ENCODE data around the gene OR51F1. TPM values are rescaled to one million over a fixed set of nuclear protein-coding genes. Genes with fewer than 3 reads are reported as not detected.

The OR51F1 gene
- total and polyA plus RNA-seq, 2 of the 4 experiments (the other 2 are of a cell fraction) = not detected

GRCh38 chr11:4798427-4799183 is 28.9 kb upstream of the OR51F1 start:
- Histone ChIP-seq H3K14ac (replicated peaks; ENCODE audit: low read depth, low read length) (no peak overlapping the region), H2AK9ac (replicated peaks; ENCODE audit: low read depth, low read length, poor library complexity) (no peak overlapping the region), H3K4me2 (ENCODE audit: low read depth, low read length) (no peak overlapping the region), H3K36me3 (ENCODE audit: control insufficient read depth, insufficient read depth, low read length) (no peaks in the 10 kb centered on the region), H2BK120ac (ENCODE audit: low read depth, low read length) (no peak overlapping the region), H3K79me1 (ENCODE audit: low read depth in 1 of 2, low read length in 2 of 2) (no peaks in the 10 kb centered on the region), H2BK5ac (ENCODE audit: low read depth, low read length, poor library complexity, severe bottlenecking) (no peak overlapping the region), H2AFZ (replicated peaks; ENCODE audit: low read length, poor library complexity) (no peak overlapping the region), H3K4me1 (ENCODE audit: control insufficient read depth, insufficient read depth, low read length) (no peaks in the 10 kb centered on the region), H2AK5ac (ENCODE audit: low read depth, low read length) (no peak overlapping the region), H3K4ac (ENCODE audit: low read depth, low read length) (no peak overlapping the region), H3K9ac (ENCODE audit: low read depth, low read length) (no peak overlapping the region), H4K5ac (ENCODE audit: low read depth, low read length) (no peak overlapping the region), H2BK20ac (ENCODE audit: low read depth, low read length) (no peak overlapping the region), H3K27me3 (ENCODE audit: control insufficient read depth, insufficient read depth, low read length) (no peaks in the 10 kb centered on the region; the same call in 1 of the 2 replicates), H3K23ac (ENCODE audit: low read depth, low read length) (no peak overlapping the region), H3K27ac (ENCODE audit: insufficient read depth, low read length) (no peak overlapping the region), H3K4me3 (ENCODE audit: insufficient read depth, low read depth, low read length) (no peak overlapping the region), H2BK15ac (ENCODE audit: low read depth, low read length) (no peak overlapping the region), H3K56ac (ENCODE audit: extremely low read depth, insufficient read depth, low read length) (no peak overlapping the region), H4K20me1 (ENCODE audit: insufficient read depth, low read length) (no peaks in the 10 kb centered on the region), H4K91ac (ENCODE audit: insufficient read depth, low read depth, low read length) (no peak overlapping the region), H4K8ac (ENCODE audit: low read depth in 2 of 2, low read length in 2 of 2) (no peak overlapping the region), H3K18ac (ENCODE audit: low read depth, low read length) (no peak overlapping the region), H3K9me1 (ENCODE audit: insufficient read depth, low read length) (no peaks in the 10 kb centered on the region), H3K9me3 (ENCODE audit: control insufficient read depth, insufficient read depth, low read length) (no peaks in the 10 kb centered on the region; the same call in 1 of the 2 replicates)
- TF ChIP-seq MXI1 (IDR thresholded peaks at IDR 0.05; ENCODE audit: borderline replicate concordance, low read depth, low read length) (no peak), CHD1 (IDR thresholded peaks at IDR 0.05; ENCODE audit: low read depth, low read length) (no peak), CEBPB (IDR thresholded peaks at IDR 0.05; ENCODE audit: low read depth, low read length) (no peak), NFE2L2 (IDR thresholded peaks at IDR 0.05; ENCODE audit: low read depth, low read length) (no peak), POLR2A (IDR thresholded peaks at IDR 0.05; ENCODE audit: low read depth, low read length) (no peak), RCOR1 (IDR thresholded peaks at IDR 0.05; ENCODE audit: insufficient replicate concordance, low read length) (no peak), USF2 (IDR thresholded peaks at IDR 0.05; ENCODE audit: low read depth, low read length) (no peak), RFX5 (IDR thresholded peaks at IDR 0.05; ENCODE audit: low read depth, low read length) (no peak), MAFK (IDR thresholded peaks at IDR 0.05; ENCODE audit: low read depth, low read length) (no peak), ELK1 (IDR thresholded peaks at IDR 0.05; ENCODE audit: borderline replicate concordance, low read depth, low read length) (no peak), MAZ (IDR thresholded peaks at IDR 0.05; ENCODE audit: borderline replicate concordance, low read depth, low read length) (no peak), FOS (IDR thresholded peaks at IDR 0.05; ENCODE audit: low read depth, low read length) (no peak)
- TF ChIP-seq, protein P1, sequence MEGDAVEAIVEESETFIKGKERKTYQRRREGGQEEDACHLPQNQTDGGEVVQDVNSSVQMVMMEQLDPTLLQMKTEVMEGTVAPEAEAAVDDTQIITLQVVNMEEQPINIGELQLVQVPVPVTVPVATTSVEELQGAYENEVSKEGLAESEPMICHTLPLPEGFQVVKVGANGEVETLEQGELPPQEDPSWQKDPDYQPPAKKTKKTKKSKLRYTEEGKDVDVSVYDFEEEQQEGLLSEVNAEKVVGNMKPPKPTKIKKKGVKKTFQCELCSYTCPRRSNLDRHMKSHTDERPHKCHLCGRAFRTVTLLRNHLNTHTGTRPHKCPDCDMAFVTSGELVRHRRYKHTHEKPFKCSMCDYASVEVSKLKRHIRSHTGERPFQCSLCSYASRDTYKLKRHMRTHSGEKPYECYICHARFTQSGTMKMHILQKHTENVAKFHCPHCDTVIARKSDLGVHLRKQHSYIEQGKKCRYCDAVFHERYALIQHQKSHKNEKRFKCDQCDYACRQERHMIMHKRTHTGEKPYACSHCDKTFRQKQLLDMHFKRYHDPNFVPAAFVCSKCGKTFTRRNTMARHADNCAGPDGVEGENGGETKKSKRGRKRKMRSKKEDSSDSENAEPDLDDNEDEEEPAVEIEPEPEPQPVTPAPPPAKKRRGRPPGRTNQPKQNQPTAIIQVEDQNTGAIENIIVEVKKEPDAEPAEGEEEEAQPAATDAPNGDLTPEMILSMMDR (conservative IDR thresholded peaks at IDR 0.05; ENCODE audit: low read depth, low read length) = no peak
- DNase-seq = peak; percentile 12
- in situ Hi-C loops (cut with MboI; ENCODE audit: low sequenced_read_pairs) = no loop called here
- dilution Hi-C loops (cut with HindIII; ENCODE audit: low sequenced_read_pairs, unreplicated experiment) = no loop called here
- WGBS, 2 experiments (ENCODE audit: extremely low coverage in 2 of 2, insufficient read length in 1 of 2) = no CpG with 5 or more reads among the region's 6 CpGs
- ChIA-PET CTCF (no interaction called here), POLR2A (ENCODE audit: unreplicated experiment) (no interaction called here)
- 0 out of 2 replicates have a peak, but pooled peaks have one; percentile 27 for ATAC-seq (ENCODE audit: low read depth)
- intact Hi-C loops (cut with micrococcal nuclease) = no loop called here
- BruUV-seq (replicated peaks) = no TSS peak
